H1 (cell line): ENCODE measurements around the gene CORO2B. TPM values are rescaled to one million over a fixed set of nuclear protein-coding genes. Genes with fewer than 3 reads are reported as not detected.

Experiments used
- CTCF ChIA-PET: fragments of 300-600 bp; sonication (Branson Sonifier 250); formaldehyde crosslinking; loops from one replicate; lab custom pipeline; 2021; ENCODE audit not compliant: partially characterized antibody; lab: Charles Lee
- POLR2A ChIA-PET: fragments of 300-600 bp; sonication (Branson Sonifier 250); formaldehyde crosslinking; loops from one replicate; lab custom pipeline; 2021; ENCODE audit warnings: inconsistent platforms; ENCODE audit not compliant: partially characterized antibody; lab: Charles Lee
- DNase-seq, 2 experiments: peaks; one replicate each; pipeline versions ENCODE4 v3.0.0 to v3.0.0-alpha.2; 2010 to 2022; ENCODE audit warnings: low spot score in 2 of 2, low read depth in 1 of 2, mixed read lengths in 1 of 2
- FAIRE-seq: peaks from 2 replicates; lab custom pipeline; 2011; peaks lifted over from hg19 to GRCh38; lab: Jason Lieb, UNC
- H2AFZ ChIP-seq: 2 replicates; pipeline ENCODE4 v1.8.1; 2012; ENCODE audit warnings: low read length, inconsistent platforms
- H2AK5ac ChIP-seq: 2 replicates; pipeline ENCODE4 v1.6.1; 2013; ENCODE audit warnings: low read depth, low read length
- H2BK120ac ChIP-seq: replicated peaks from 2 replicates; pipeline ENCODE3; 2013; ENCODE audit warnings: low read depth, low read length, inconsistent platforms
- H2BK12ac ChIP-seq: 2 replicates; pipeline ENCODE4 v1.6.1; 2013; ENCODE audit warnings: low read depth, low read length
- H2BK15ac ChIP-seq: 2 replicates; pipeline ENCODE4 v1.6.1; 2013; ENCODE audit warnings: low read length
- H2BK20ac ChIP-seq: 2 replicates; pipeline ENCODE4 v1.6.1; 2013; ENCODE audit warnings: low read length
- H2BK5ac ChIP-seq: 2 replicates; pipeline ENCODE4 v1.6.1; 2013; ENCODE audit warnings: low read depth, low read length
- H3K14ac ChIP-seq: 2 replicates; pipeline ENCODE4 v1.6.1; 2013; ENCODE audit warnings: inconsistent platforms; ENCODE audit not compliant: insufficient read length
- H3K18ac ChIP-seq: 2 replicates; pipeline ENCODE4 v1.6.1; 2013; ENCODE audit warnings: low read length; ENCODE audit errors: extremely low read depth
- H3K23ac ChIP-seq: 2 replicates; pipeline ENCODE4 v1.6.1; 2013; ENCODE audit warnings: inconsistent platforms; ENCODE audit not compliant: insufficient read length
- H3K23me2 ChIP-seq: 2 replicates; pipeline ENCODE4 v1.6.1; 2013; ENCODE audit warnings: low read depth, low read length
- H3K27ac ChIP-seq: 2 replicates; pipeline ENCODE4 v1.6.1; 2011; ENCODE audit warnings: low read depth, low read length, inconsistent platforms
- H3K27me3 ChIP-seq, 4 experiments: replicated peaks in 1 of 4; 1 replicate in 1 of 4; 2 replicates in 3 of 4; pipeline versions ENCODE4 v1.6.1 to v1.8.1; 2011 to 2013; ENCODE audit warnings: low read length in 3 of 4, mild to moderate bottlenecking in 3 of 4, inconsistent platforms in 2 of 4, mixed read lengths in 2 of 4, moderate library complexity in 1 of 4; ENCODE audit not compliant: control insufficient read depth in 3 of 4, insufficient read depth in 3 of 4; ENCODE audit errors: extremely low read depth in 1 of 4
- H3K36me3 ChIP-seq, 4 experiments: 2 replicates each; pipeline versions ENCODE4 v1.6.1 to v1.8.1; 2011 to 2013; ENCODE audit warnings: mild to moderate bottlenecking in 4 of 4, low read length in 3 of 4, moderate library complexity in 2 of 4, control low read depth in 1 of 4, inconsistent platforms in 1 of 4; ENCODE audit not compliant: insufficient read depth in 4 of 4, control insufficient read depth in 2 of 4
- H3K4ac ChIP-seq: replicated peaks from 2 replicates; pipeline ENCODE3; 2013; ENCODE audit warnings: low read length, low read depth, mixed read lengths, inconsistent platforms; ENCODE audit not compliant: insufficient read length
- H3K4me1 ChIP-seq, 4 experiments: replicated peaks in 1 of 4; 1 replicate in 1 of 4; 2 replicates in 3 of 4; pipeline versions ENCODE4 v1.6.1 to v1.8.1; 2011 to 2013; ENCODE audit warnings: low read length in 3 of 4, inconsistent platforms in 2 of 4, mixed read lengths in 1 of 4; ENCODE audit not compliant: insufficient read depth in 4 of 4, control insufficient read depth in 3 of 4
- H3K4me2 ChIP-seq, 2 experiments: 2 replicates each; pipeline versions ENCODE4 v1.6.1 to v1.8.1; 2011 to 2013; ENCODE audit warnings: low read depth in 2 of 2, low read length in 2 of 2, control low read depth in 1 of 2, inconsistent platforms in 1 of 2, mild to moderate bottlenecking in 1 of 2; ENCODE audit not compliant: insufficient read depth in 1 of 2
- H3K4me3 ChIP-seq, 4 experiments: fragments of 200-600, 300-600 bp in 1 of 4; sonication (generic), shearing (Covaris generic), sonication (Bioruptor Twin) in 1 of 4; 2 replicates each; pipeline versions ENCODE4 v1.5.1 to v1.8.1; 2011 to 2016; ENCODE audit warnings: low read length in 4 of 4, low read depth in 3 of 4, control low read depth in 2 of 4, inconsistent platforms in 2 of 4, mild to moderate bottlenecking in 2 of 4, mixed read lengths in 1 of 4, moderate library complexity in 1 of 4; ENCODE audit not compliant: insufficient read depth in 2 of 4; ENCODE audit errors: extremely low read depth in 1 of 4
- H3K56ac ChIP-seq: replicated peaks from 2 replicates; pipeline ENCODE3; 2013; ENCODE audit warnings: low read depth, mild to moderate bottlenecking, mixed read lengths, low read length, inconsistent platforms; ENCODE audit not compliant: insufficient read length
- H3K79me1 ChIP-seq: 2 replicates; pipeline ENCODE4 v1.6.1; 2013; ENCODE audit warnings: low read depth, low read length, control low read depth
- H3K79me2 ChIP-seq, 2 experiments: 2 replicates each; pipeline versions ENCODE4 v1.6.1 to v1.8.1; 2012 to 2013; ENCODE audit warnings: low read length in 2 of 2, mild to moderate bottlenecking in 2 of 2, inconsistent platforms in 1 of 2; ENCODE audit not compliant: insufficient read depth in 2 of 2, control insufficient read depth in 1 of 2
- H3K9ac ChIP-seq, 4 experiments: replicated peaks in 1 of 4; 1 replicate in 1 of 4; 2 replicates in 3 of 4; pipeline versions ENCODE4 v1.6.1 to v1.8.1; 2011 to 2013; ENCODE audit warnings: low read depth in 3 of 4, low read length in 3 of 4, control low read depth in 2 of 4, mild to moderate bottlenecking in 2 of 4, moderate library complexity in 2 of 4, inconsistent platforms in 1 of 4; ENCODE audit errors: extremely low read depth in 1 of 4
- H3K9me3 ChIP-seq, 2 experiments: 2 replicates each; pipeline versions ENCODE4 v1.6.1 to v1.8.1; 2012 to 2013; ENCODE audit warnings: mild to moderate bottlenecking in 2 of 2, moderate library complexity in 2 of 2, control low read depth in 1 of 2, inconsistent platforms in 1 of 2, low read depth in 1 of 2, low read length in 1 of 2, mixed read lengths in 1 of 2; ENCODE audit not compliant: insufficient read depth in 2 of 2
- H4K20me1 ChIP-seq, 2 experiments: replicated peaks in 1 of 2; 2 replicates each; pipeline versions ENCODE3 to v1.8.1; 2011 to 2013; ENCODE audit warnings: inconsistent platforms in 2 of 2, low read length in 2 of 2, mild to moderate bottlenecking in 1 of 2; ENCODE audit not compliant: insufficient read depth in 2 of 2, control insufficient read depth in 1 of 2
- H4K5ac ChIP-seq: 2 replicates; pipeline ENCODE4 v1.6.1; 2013; ENCODE audit warnings: low read length, low read depth, mixed read lengths, inconsistent platforms; ENCODE audit not compliant: insufficient read length
- H4K8ac ChIP-seq: 2 replicates; pipeline ENCODE4 v1.8.0; 2013; ENCODE audit warnings: mild to moderate bottlenecking, moderate library complexity, low read length, inconsistent platforms; ENCODE audit not compliant: insufficient read depth; ENCODE audit errors: extremely low read depth
- H4K91ac ChIP-seq: replicated peaks from 2 replicates; pipeline ENCODE3; 2013; ENCODE audit warnings: low read length, mixed read lengths, inconsistent platforms; ENCODE audit not compliant: insufficient read length
- BCL11A ChIP-seq, 2 experiments: IDR thresholded peaks; one replicate each; pipeline ENCODE4 v1.6.1; 2011; ENCODE audit warnings: low read depth in 2 of 2, low read length in 2 of 2, mild to moderate bottlenecking in 2 of 2
- CBX8 ChIP-seq: fragments of 300-800, 300-1000 bp; sonication (generic); IDR thresholded peaks from 2 replicates; pipeline ENCODE4 v1.7.1; 2016; ENCODE audit warnings: low read depth, low read length, borderline replicate concordance
- HDAC2 ChIP-seq, 2 experiments: fragments of 300-600 bp in 1 of 2; sonication (generic) in 1 of 2; IDR thresholded peaks; 2 replicates each; pipeline ENCODE4 v1.6.1; 2011 to 2012; ENCODE audit warnings: low read depth in 2 of 2, low read length in 2 of 2, mild to moderate bottlenecking in 2 of 2, moderate library complexity in 2 of 2, borderline replicate concordance in 1 of 2, inconsistent platforms in 1 of 2
- NRF1 ChIP-seq: IDR thresholded peaks from 2 replicates; pipeline ENCODE4 v1.6.1; 2011; ENCODE audit warnings: mild to moderate bottlenecking, low read depth, low read length, improper control_type of control experiment
- PHF8 ChIP-seq: fragments of 200-600 bp; sonication (generic); conservative IDR thresholded peaks from 2 replicates; pipeline ENCODE4 v1.7.1; 2012; ENCODE audit warnings: low read depth, mild to moderate bottlenecking, inconsistent platforms, low read length, moderate library complexity
- SAP30 ChIP-seq: fragments of 300-600 bp; sonication (generic); IDR thresholded peaks from 2 replicates; pipeline ENCODE4 v1.7.1; 2012; ENCODE audit warnings: low read length, moderate library complexity, mild to moderate bottlenecking, inconsistent platforms; ENCODE audit not compliant: insufficient read depth, insufficient replicate concordance
- SP4 ChIP-seq: IDR thresholded peaks from 2 replicates; pipeline ENCODE4 v1.6.1; 2012; ENCODE audit warnings: low read length, inconsistent platforms
- SUZ12 ChIP-seq: fragments of 200-600 bp; sonication (generic); IDR thresholded peaks from 2 replicates; pipeline ENCODE4 v1.6.1; 2012; ENCODE audit warnings: mild to moderate bottlenecking, inconsistent platforms, low read length, moderate library complexity, mixed read lengths
- WGBS, 2 experiments: shearing (Covaris generic) in 1 of 2; methylation state at CpG; one replicate each; pipeline versions ENCODE4 v1.1.6 to v1.1.7; 2013 to 2015; ENCODE audit warnings: low lambda C conversion rate in 2 of 2, mixed read lengths in 2 of 2, inconsistent platforms in 1 of 2, low coverage in 1 of 2, missing lambda C conversion rate in 1 of 2; ENCODE audit not compliant: insufficient replicate concordance in 2 of 2, insufficient coverage in 1 of 2, insufficient read length in 1 of 2; ENCODE audit errors: extremely low coverage in 1 of 2, missing lambda C conversion rate in 1 of 2; 5-methylcytosine and 5-hydroxymethylcytosine counted together
- polyA plus RNA-seq, 7 experiments: library from polyadenylated mRNA; depleted of rRNA in 3 of 7; stranded (reverse) in 5 of 7; unstranded in 2 of 7; fragments of >200 nt in 5 of 7; fragments of 200-250 nt in 2 of 7; gene quantifications; 1 replicate in 5 of 7; 2 replicates in 1 of 7; 4 replicates in 1 of 7; pipeline versions ENCODE4 v1.2.1 to v1.2.3, GENCODE V29; 2011 to 2013; ENCODE audit warnings: missing spikeins in 2 of 7, mixed read lengths in 2 of 7
- total RNA-seq: library from RNA; stranded (reverse); fragmentation: NEBNext Ultra II Directional; extraction: Animal tissue kit (Norgen Biotek cat#: 25700); gene quantifications from 2 replicates; pipeline ENCODE4 v1.2.1, GENCODE V29; 2021

The CORO2B gene
- total and polyA plus RNA-seq, 2 of the 8 experiments (the other 6 are each of a cell fraction or from before 2014, with no cell fraction given): 3.4 to 6.7 TPM

DNA sequence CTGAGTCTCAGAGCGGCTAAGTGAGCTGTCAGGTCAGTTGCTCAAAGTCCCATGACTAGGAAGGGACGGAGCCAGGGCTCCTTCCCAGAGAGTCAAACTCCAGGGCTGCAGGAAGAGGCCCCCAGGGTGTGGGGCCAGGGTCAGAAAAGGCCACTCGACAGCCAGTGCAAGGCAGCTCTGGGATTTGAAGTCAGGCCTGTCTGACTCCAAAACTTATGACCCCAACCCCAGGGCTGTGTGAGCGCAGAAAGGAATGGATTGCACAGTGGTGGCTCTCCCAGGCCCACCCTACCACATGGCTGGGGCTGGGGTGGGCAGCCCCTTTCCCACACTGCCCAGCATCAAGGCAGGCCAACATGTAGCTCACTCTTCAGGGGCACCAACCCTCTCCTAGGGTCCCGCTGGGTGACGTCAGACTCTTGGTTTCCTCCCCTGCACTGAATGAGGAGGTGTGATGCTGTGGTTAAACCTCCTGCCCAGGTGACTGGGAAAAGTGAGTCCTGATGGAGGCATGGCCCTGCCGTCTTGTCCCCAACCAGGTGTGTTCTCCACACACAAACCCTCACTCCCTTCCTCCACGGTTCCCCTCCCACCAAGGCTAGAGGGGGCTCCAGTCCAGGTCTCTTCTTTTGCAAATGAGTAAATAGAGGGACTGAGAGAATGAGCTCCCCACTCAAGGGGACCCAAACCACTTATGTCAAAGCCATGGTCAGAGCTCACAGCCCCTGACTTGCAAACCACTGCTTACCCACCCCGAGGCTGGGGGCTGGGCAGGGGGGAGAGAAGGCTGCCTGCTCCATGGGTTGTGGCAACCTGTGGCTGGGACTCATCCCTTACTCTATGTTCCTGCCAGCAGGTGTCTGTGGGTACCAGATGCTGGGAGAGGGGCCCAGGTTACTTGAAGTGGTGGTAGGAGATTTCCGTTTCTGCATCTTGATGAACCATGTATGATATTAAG, 23.8 kb upstream of the CORO2B start:
- peak overlapping the region; percentile 8; the same call in 1 of the 2 replicates for H2BK15ac ChIP-seq
- H3K79me2 ChIP-seq: no peaks in the 10 kb centered on the region
- no peak overlapping the region for H3K4ac ChIP-seq
- peaks cover 0 to 7% (median 4%) of the 10 kb centered on the region in 4 experiments; a peak in 3 of 7 replicates for H3K27me3 ChIP-seq
- H3K23ac ChIP-seq: no peak overlapping the region
- no peak overlapping the region for H2BK20ac ChIP-seq
- H2BK120ac ChIP-seq: no peak overlapping the region
- no peak overlapping the region for H4K8ac ChIP-seq
- H3K36me3 ChIP-seq: no peaks in the 10 kb centered on the region
- DNase-seq (no peak), FAIRE-seq (no peak)
- WGBS, 2 experiments: 78% methylated on average over 9 of the region's 10 CpGs; no CpG with 5 or more reads in 1 of the 2 experiments
- H3K79me1 ChIP-seq: no peaks in the 10 kb centered on the region
- no peak overlapping the region for H2AFZ ChIP-seq
- H4K91ac ChIP-seq: no peak overlapping the region
- no peak overlapping the region for H2BK5ac ChIP-seq
- no peaks in the 10 kb centered on the region for H4K20me1 ChIP-seq
- 0 out of 2 replicates have a peak overlapping the region, but pooled peaks have one; percentile 1 for H2AK5ac ChIP-seq
- H3K56ac ChIP-seq: no peak overlapping the region
- H3K18ac ChIP-seq: no peak overlapping the region
- no peak overlapping the region for H4K5ac ChIP-seq
- H2BK12ac ChIP-seq: no peak overlapping the region
- no peak overlapping the region for H3K4me3 ChIP-seq
- ChIA-PET CTCF (interaction anchor here (0.6 to 14.4 kb wide), 49 partner anchors 10 to 476 kb away, joined by 3 to 721 read pairs (median 4); no protein-coding TSS in a partner anchor), POLR2A (interaction anchor here (0.8 kb wide), 1 partner anchor 58 kb away, joined by 3 read pairs; no protein-coding TSS in a partner anchor)
- no peak overlapping the region for H3K4me2 ChIP-seq
- H3K27ac ChIP-seq: no peak overlapping the region
- TF ChIP-seq HDAC2 (IDR thresholded peaks at IDR 0.05; ENCODE audit: borderline replicate concordance in 1 of 2, low read depth in 2 of 2, low read length in 2 of 2) (no peak), BCL11A (IDR thresholded peaks at IDR 0.05; ENCODE audit: low read depth in 2 of 2, low read length in 2 of 2) (no peak), SAP30 (no peak), PHF8 (no peak), NRF1 (no peak), SUZ12 (no peak), SP4 (no peak), CBX8 (no peak)
- H3K9ac ChIP-seq: no peak overlapping the region
- no peak overlapping the region for H3K14ac ChIP-seq
- H3K4me1 ChIP-seq: peaks cover 0 to 10% (median 8%) of the 10 kb centered on the region in 4 experiments; a peak in 6 of 7 replicates
- no peaks in the 10 kb centered on the region for H3K9me3 ChIP-seq
- peaks cover 8% of the 10 kb centered on the region; the same call in 1 of the 2 replicates for H3K23me2 ChIP-seq
